Body of pancreas (tissue), 4 donors: Measurements from ENCODE around the gene GSC2. TPM values are rescaled to one million over a fixed set of nuclear protein-coding genes. Genes with fewer than 3 reads are reported as not detected.

Experiments
- ATAC-seq: fragments of 150-250 bp; one replicate; pipeline ENCODE4 v1.9.1; 2016
- DNase-seq, 4 donors: peaks; one replicate each; pipeline ENCODE4 v3.0.0-alpha.2; 2019
- H3K27ac ChIP-seq, 4 donors: fragments of 200-600 bp; sonication (generic); 1 replicate in 3 of 4; 2 replicates in 1 of 4; pipeline versions ENCODE4 v1.5.1 to v1.6.1; 2016 to 2019; ENCODE audit warnings: mild to moderate bottlenecking in 1 of 4, mixed read lengths in 1 of 4, moderate library complexity in 1 of 4
- H3K27me3 ChIP-seq, 2 donors: fragments of 200-600 bp; sonication (generic); one replicate each; pipeline ENCODE4 v1.6.0; 2016; ENCODE audit warnings: mild to moderate bottlenecking in 1 of 2
- H3K36me3 ChIP-seq, 2 donors: fragments of 200-600 bp; sonication (generic); replicated peaks in 1 of 2; 2 replicates each; pipeline ENCODE4 v1.5.1; 2016; ENCODE audit warnings: low read depth in 2 of 2; ENCODE audit not compliant: insufficient read depth in 1 of 2
- H3K4me1 ChIP-seq: fragments of 200-600 bp; sonication (generic); one replicate; pipeline ENCODE4 v1.6.0; 2016
- H3K4me3 ChIP-seq, 2 donors: fragments of 200-600 bp; sonication (generic); 1 replicate in 1 of 2; 2 replicates in 1 of 2; pipeline ENCODE4 v1.5.1; 2016 to 2019
- H3K9me3 ChIP-seq, 3 donors: fragments of 200-600 bp; sonication (generic); 1 replicate in 2 of 3; 2 replicates in 1 of 3; pipeline ENCODE4 v1.5.1; 2016
- CTCF ChIP-seq, 7 experiments: fragments of 450-650 bp in 4 of 7; fragments of 200-600 bp in 3 of 7; sonication (generic) in 3 of 7; IDR thresholded peaks; one replicate each; pipeline ENCODE4 v1.5.1; 2016 to 2019; ENCODE audit warnings: antibody characterized with exemption in 7 of 7
- POLR2A ChIP-seq, 3 donors: fragments of 450-650 bp; IDR thresholded peaks; one replicate each; pipeline ENCODE4 v1.6.1; 2016; ENCODE audit warnings: antibody characterized with exemption in 3 of 3, mild to moderate bottlenecking in 2 of 3
- WGBS, 2 donors: methylation state at CpG; one replicate each; pipeline ENCODE4 v1.1.5; 2017; 5-methylcytosine and 5-hydroxymethylcytosine counted together
- intact Hi-C: fragments of 100-400 bp; cut with DNase I; formaldehyde crosslinking; loops from one replicate; pipeline ENCODE4 v1.15.1; 2023
- total RNA-seq, 2 donors: library from RNA; depleted of rRNA; stranded (reverse); fragments of >200 nt; gene quantifications; one replicate each; pipeline ENCODE4 v1.1.0, GENCODE V29; 2016

GSC2 gene
- total RNA-seq, 2 donors from 2014 or later = not detected

- Histone ChIP-seq H3K27me3 (no peaks in the 10 kb centered on the region), H3K36me3 (no peaks in the 10 kb centered on the region), H3K27ac (peak overlapping the region in 1 of 4 donors; percentile 71), H3K9me3 (no peaks in the 10 kb centered on the region), H3K4me3 (no peak overlapping the region), H3K4me1 (peaks cover 71% of the 10 kb centered on the region)
- DNase-seq (no peak), ATAC-seq (no peak)
- TF ChIP-seq CTCF (IDR thresholded peaks at IDR 0.05) = no peak
- no peak for TF ChIP-seq POLR2A (IDR thresholded peaks at IDR 0.05)
- intact Hi-C loops = loop anchor here (5.0 kb wide), 1 partner anchor 48 kb away; no protein-coding TSS in a partner anchor
- WGBS, 2 donors = 73 to 86% methylated on average over 10 to 19 of the region's 21 CpGs
Measured at GRCh38 chr22:19175602-19176174, 25.6 kb upstream of the GSC2 start.

GRCh38 chr22:19175026-19175601 lies 25.0 kb upstream of the GSC2 start:
- WGBS, 2 donors = 77 to 80% methylated on average over 3 to 7 of the region's 7 CpGs
- no peaks in the 10 kb centered on the region for H3K36me3 ChIP-seq
- no peak for DNase-seq
- H3K4me3 ChIP-seq = no peak overlapping the region
- H3K27ac ChIP-seq = peak overlapping the region; percentile 8 to 71 (median 32)
- no peaks in the 10 kb centered on the region for H3K27me3 ChIP-seq
- TF ChIP-seq CTCF (IDR thresholded peaks at IDR 0.05) = no peak
- no peak for TF ChIP-seq POLR2A (IDR thresholded peaks at IDR 0.05)
- ATAC-seq = no peak
- intact Hi-C loops = loop anchor here (5.0 kb wide), 1 partner anchor 48 kb away; no protein-coding TSS in a partner anchor
- H3K9me3 ChIP-seq = no peaks in the 10 kb centered on the region
- H3K4me1 ChIP-seq = peaks cover 76% of the 10 kb centered on the region

- Histone ChIP-seq H3K27ac (peak overlapping the region; percentile 8 to 71 (median 32)), H3K4me1 (peaks cover 79% of the 10 kb centered on the region), H3K27me3 (no peaks in the 10 kb centered on the region), H3K4me3 (no peak overlapping the region), H3K9me3 (no peaks in the 10 kb centered on the region), H3K36me3 (no peaks in the 10 kb centered on the region)
- ATAC-seq (no peak), DNase-seq (peak; percentile 40 to 60 (median 45))
- 33 to 50% methylated on average over 8 to 14 of the region's 14 CpGs for WGBS, 2 donors
- TF ChIP-seq CTCF (IDR thresholded peaks at IDR 0.05) (no peak), POLR2A (IDR thresholded peaks at IDR 0.05) (peak in 1 of 3 donors; percentile 21)
- intact Hi-C loops = loop anchor here (5.0 kb wide), 1 partner anchor 47 kb away; no protein-coding TSS in a partner anchor
Measured at GRCh38 chr22:19174106-19175025, 24.3 kb upstream of the GSC2 start.

- Histone ChIP-seq H3K36me3 (no peaks in the 10 kb centered on the region), H3K27ac (peak overlapping the region in 1 of 4 donors; percentile 71), H3K27me3 (peaks cover 0 to 6% of the 10 kb centered on the region in 2 donors), H3K4me3 (no peak overlapping the region), H3K9me3 (no peaks in the 10 kb centered on the region), H3K4me1 (peaks cover 78% of the 10 kb centered on the region)
- intact Hi-C loops = no loop called here
- 59 to 65% methylated on average over 17 to 19 of the region's 19 CpGs for WGBS, 2 donors
- TF ChIP-seq POLR2A (IDR thresholded peaks at IDR 0.05) (no peak), CTCF (IDR thresholded peaks at IDR 0.05) (no peak)
- DNase-seq = peak in 1 of 4 donors; percentile 18
- no peak for ATAC-seq
Measured at GRCh38 chr22:19173047-19174035, 23.2 kb upstream of the GSC2 start.
